GM23338 (cell line): Measurements from ENCODE around the gene DTL.

Source experiments
- CREB1 ChIP-seq: fragments of 250-450 bp; sonication (Bioruptor Pico); IDR thresholded peaks from 2 replicates; pipeline ENCODE4 v1.5.0; 2020; ENCODE audit warnings: low read depth, mild to moderate bottlenecking, moderate library complexity
- EZH2 ChIP-seq: fragments of 200-600 bp; sonication (generic); IDR thresholded peaks from one replicate; pipeline ENCODE4 v1.8.0; 2017; ENCODE audit warnings: antibody characterized with exemption, mild to moderate bottlenecking, low read depth; ENCODE audit not compliant: unreplicated experiment
- POLR2AphosphoS5 ChIP-seq: IDR thresholded peaks from 2 replicates; pipeline ENCODE4 v1.6.1; 2016; ENCODE audit warnings: antibody characterized with exemption, low read depth
- STAT1 ChIP-seq: IDR thresholded peaks from one replicate; pipeline ENCODE4 v1.6.1; 2016; ENCODE audit warnings: antibody characterized with exemption; ENCODE audit not compliant: unreplicated experiment
- ZNF331 ChIP-seq: fragments of 250-450 bp; sonication (Bioruptor Pico); IDR thresholded peaks from 2 replicates; pipeline ENCODE4 v1.5.0; 2020; ENCODE audit warnings: low read depth, mild to moderate bottlenecking, moderate library complexity
- TF ChIP-seq, protein P1 (sequence below), 2 experiments: fragments of 200-600 bp in 1 of 2; sonication (generic) in 1 of 2; conservative IDR thresholded peaks; 2 replicates each; pipeline versions ENCODE4 v1.5.1 to v1.6.1; 2016 to 2017; ENCODE audit warnings: antibody characterized with exemption in 2 of 2, low read depth in 2 of 2, mild to moderate bottlenecking in 2 of 2, moderate library complexity in 1 of 2
- TF ChIP-seq, protein P2 (sequence below): IDR thresholded peaks from one replicate; pipeline ENCODE4 v1.6.1; 2018; ENCODE audit warnings: antibody characterized with exemption; ENCODE audit not compliant: unreplicated experiment
- TF ChIP-seq, protein P3 (sequence below): IDR thresholded peaks from 2 replicates; pipeline ENCODE4 v1.6.1; 2016; ENCODE audit warnings: antibody characterized with exemption

DNA sequence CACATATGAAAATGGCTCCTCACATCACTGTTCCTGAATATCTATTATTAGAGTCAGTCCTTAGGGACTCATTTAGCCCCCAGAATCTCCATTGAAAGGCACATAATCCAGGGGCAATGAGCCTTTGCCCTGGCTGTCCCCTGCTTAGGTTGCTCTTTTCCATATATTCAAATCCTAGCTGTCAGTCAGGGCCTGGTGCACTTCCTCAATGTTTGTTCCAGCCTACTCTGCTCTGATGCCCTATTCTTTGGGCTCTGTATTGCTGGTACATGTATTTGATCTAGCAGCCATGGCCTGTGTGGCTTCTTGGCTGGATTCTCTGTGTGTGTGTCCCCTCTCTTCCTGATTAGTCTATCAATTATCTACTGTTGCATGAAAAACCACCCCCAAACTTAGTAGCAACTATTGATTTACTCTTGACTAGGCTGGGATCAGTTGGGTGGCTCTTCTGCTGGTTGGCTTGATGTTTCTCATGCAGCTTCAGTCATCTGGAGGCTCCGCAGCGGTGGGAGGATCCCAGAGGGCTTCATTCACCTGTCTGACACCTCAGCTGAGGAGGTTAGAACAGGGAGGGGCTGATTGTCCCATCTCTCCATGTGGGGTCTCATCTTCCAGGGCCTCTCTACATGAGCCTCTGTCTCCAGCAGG is 107.5 kb downstream of the DTL start:
- TF ChIP-seq, protein P1, sequence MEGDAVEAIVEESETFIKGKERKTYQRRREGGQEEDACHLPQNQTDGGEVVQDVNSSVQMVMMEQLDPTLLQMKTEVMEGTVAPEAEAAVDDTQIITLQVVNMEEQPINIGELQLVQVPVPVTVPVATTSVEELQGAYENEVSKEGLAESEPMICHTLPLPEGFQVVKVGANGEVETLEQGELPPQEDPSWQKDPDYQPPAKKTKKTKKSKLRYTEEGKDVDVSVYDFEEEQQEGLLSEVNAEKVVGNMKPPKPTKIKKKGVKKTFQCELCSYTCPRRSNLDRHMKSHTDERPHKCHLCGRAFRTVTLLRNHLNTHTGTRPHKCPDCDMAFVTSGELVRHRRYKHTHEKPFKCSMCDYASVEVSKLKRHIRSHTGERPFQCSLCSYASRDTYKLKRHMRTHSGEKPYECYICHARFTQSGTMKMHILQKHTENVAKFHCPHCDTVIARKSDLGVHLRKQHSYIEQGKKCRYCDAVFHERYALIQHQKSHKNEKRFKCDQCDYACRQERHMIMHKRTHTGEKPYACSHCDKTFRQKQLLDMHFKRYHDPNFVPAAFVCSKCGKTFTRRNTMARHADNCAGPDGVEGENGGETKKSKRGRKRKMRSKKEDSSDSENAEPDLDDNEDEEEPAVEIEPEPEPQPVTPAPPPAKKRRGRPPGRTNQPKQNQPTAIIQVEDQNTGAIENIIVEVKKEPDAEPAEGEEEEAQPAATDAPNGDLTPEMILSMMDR (conservative IDR thresholded peaks at IDR 0.05; ENCODE audit: low read depth in 2 of 2), result no peak
- TF ChIP-seq STAT1 (no peak), EZH2 (no peak), POLR2AphosphoS5 (no peak), ZNF331 (CRISPR knock-in tag) (no peak), CREB1 (CRISPR knock-in tag) (no peak)
- TF ChIP-seq, protein P2, sequence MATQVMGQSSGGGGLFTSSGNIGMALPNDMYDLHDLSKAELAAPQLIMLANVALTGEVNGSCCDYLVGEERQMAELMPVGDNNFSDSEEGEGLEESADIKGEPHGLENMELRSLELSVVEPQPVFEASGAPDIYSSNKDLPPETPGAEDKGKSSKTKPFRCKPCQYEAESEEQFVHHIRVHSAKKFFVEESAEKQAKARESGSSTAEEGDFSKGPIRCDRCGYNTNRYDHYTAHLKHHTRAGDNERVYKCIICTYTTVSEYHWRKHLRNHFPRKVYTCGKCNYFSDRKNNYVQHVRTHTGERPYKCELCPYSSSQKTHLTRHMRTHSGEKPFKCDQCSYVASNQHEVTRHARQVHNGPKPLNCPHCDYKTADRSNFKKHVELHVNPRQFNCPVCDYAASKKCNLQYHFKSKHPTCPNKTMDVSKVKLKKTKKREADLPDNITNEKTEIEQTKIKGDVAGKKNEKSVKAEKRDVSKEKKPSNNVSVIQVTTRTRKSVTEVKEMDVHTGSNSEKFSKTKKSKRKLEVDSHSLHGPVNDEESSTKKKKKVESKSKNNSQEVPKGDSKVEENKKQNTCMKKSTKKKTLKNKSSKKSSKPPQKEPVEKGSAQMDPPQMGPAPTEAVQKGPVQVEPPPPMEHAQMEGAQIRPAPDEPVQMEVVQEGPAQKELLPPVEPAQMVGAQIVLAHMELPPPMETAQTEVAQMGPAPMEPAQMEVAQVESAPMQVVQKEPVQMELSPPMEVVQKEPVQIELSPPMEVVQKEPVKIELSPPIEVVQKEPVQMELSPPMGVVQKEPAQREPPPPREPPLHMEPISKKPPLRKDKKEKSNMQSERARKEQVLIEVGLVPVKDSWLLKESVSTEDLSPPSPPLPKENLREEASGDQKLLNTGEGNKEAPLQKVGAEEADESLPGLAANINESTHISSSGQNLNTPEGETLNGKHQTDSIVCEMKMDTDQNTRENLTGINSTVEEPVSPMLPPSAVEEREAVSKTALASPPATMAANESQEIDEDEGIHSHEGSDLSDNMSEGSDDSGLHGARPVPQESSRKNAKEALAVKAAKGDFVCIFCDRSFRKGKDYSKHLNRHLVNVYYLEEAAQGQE, result no peak
- TF ChIP-seq, protein P3, sequence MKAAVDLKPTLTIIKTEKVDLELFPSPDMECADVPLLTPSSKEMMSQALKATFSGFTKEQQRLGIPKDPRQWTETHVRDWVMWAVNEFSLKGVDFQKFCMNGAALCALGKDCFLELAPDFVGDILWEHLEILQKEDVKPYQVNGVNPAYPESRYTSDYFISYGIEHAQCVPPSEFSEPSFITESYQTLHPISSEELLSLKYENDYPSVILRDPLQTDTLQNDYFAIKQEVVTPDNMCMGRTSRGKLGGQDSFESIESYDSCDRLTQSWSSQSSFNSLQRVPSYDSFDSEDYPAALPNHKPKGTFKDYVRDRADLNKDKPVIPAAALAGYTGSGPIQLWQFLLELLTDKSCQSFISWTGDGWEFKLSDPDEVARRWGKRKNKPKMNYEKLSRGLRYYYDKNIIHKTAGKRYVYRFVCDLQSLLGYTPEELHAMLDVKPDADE, result no peak
